H1 (cell line): ENCODE data around the gene PLEKHG3. TPM values are rescaled to one million over a fixed set of nuclear protein-coding genes. Genes with fewer than 3 reads are reported as not detected.

ENCODE experiments used
- CTCF ChIA-PET: fragments of 300-600 bp; sonication (Branson Sonifier 250); formaldehyde crosslinking; loops from one replicate; lab custom pipeline; 2021; ENCODE audit not compliant: partially characterized antibody; lab: Charles Lee
- POLR2A ChIA-PET: fragments of 300-600 bp; sonication (Branson Sonifier 250); formaldehyde crosslinking; loops from one replicate; lab custom pipeline; 2021; ENCODE audit warnings: inconsistent platforms; ENCODE audit not compliant: partially characterized antibody; lab: Charles Lee
- DNase-seq, 2 experiments: peaks; one replicate each; pipeline versions ENCODE4 v3.0.0 to v3.0.0-alpha.2; 2010 to 2022; ENCODE audit warnings: low spot score in 2 of 2, low read depth in 1 of 2, mixed read lengths in 1 of 2
- FAIRE-seq: peaks from 2 replicates; lab custom pipeline; 2011; peaks lifted over from hg19 to GRCh38; lab: Jason Lieb, UNC
- H2AFZ ChIP-seq: 2 replicates; pipeline ENCODE4 v1.8.1; 2012; ENCODE audit warnings: low read length, inconsistent platforms
- H2AK5ac ChIP-seq: 2 replicates; pipeline ENCODE4 v1.6.1; 2013; ENCODE audit warnings: low read depth, low read length
- H2BK120ac ChIP-seq: replicated peaks from 2 replicates; pipeline ENCODE3; 2013; ENCODE audit warnings: low read depth, low read length, inconsistent platforms
- H2BK12ac ChIP-seq: 2 replicates; pipeline ENCODE4 v1.6.1; 2013; ENCODE audit warnings: low read depth, low read length
- H2BK15ac ChIP-seq: 2 replicates; pipeline ENCODE4 v1.6.1; 2013; ENCODE audit warnings: low read length
- H2BK20ac ChIP-seq: 2 replicates; pipeline ENCODE4 v1.6.1; 2013; ENCODE audit warnings: low read length
- H2BK5ac ChIP-seq: 2 replicates; pipeline ENCODE4 v1.6.1; 2013; ENCODE audit warnings: low read depth, low read length
- H3K14ac ChIP-seq: 2 replicates; pipeline ENCODE4 v1.6.1; 2013; ENCODE audit warnings: inconsistent platforms; ENCODE audit not compliant: insufficient read length
- H3K18ac ChIP-seq: 2 replicates; pipeline ENCODE4 v1.6.1; 2013; ENCODE audit warnings: low read length; ENCODE audit errors: extremely low read depth
- H3K23ac ChIP-seq: 2 replicates; pipeline ENCODE4 v1.6.1; 2013; ENCODE audit warnings: inconsistent platforms; ENCODE audit not compliant: insufficient read length
- H3K23me2 ChIP-seq: 2 replicates; pipeline ENCODE4 v1.6.1; 2013; ENCODE audit warnings: low read depth, low read length
- H3K27ac ChIP-seq: 2 replicates; pipeline ENCODE4 v1.6.1; 2011; ENCODE audit warnings: low read depth, low read length, inconsistent platforms
- H3K27me3 ChIP-seq, 4 experiments: replicated peaks in 1 of 4; 1 replicate in 1 of 4; 2 replicates in 3 of 4; pipeline versions ENCODE4 v1.6.1 to v1.8.1; 2011 to 2013; ENCODE audit warnings: low read length in 3 of 4, mild to moderate bottlenecking in 3 of 4, inconsistent platforms in 2 of 4, mixed read lengths in 2 of 4, moderate library complexity in 1 of 4; ENCODE audit not compliant: control insufficient read depth in 3 of 4, insufficient read depth in 3 of 4; ENCODE audit errors: extremely low read depth in 1 of 4
- H3K36me3 ChIP-seq, 4 experiments: 2 replicates each; pipeline versions ENCODE4 v1.6.1 to v1.8.1; 2011 to 2013; ENCODE audit warnings: mild to moderate bottlenecking in 4 of 4, low read length in 3 of 4, moderate library complexity in 2 of 4, control low read depth in 1 of 4, inconsistent platforms in 1 of 4; ENCODE audit not compliant: insufficient read depth in 4 of 4, control insufficient read depth in 2 of 4
- H3K4ac ChIP-seq: replicated peaks from 2 replicates; pipeline ENCODE3; 2013; ENCODE audit warnings: low read length, low read depth, mixed read lengths, inconsistent platforms; ENCODE audit not compliant: insufficient read length
- H3K4me1 ChIP-seq, 4 experiments: replicated peaks in 1 of 4; 1 replicate in 1 of 4; 2 replicates in 3 of 4; pipeline versions ENCODE4 v1.6.1 to v1.8.1; 2011 to 2013; ENCODE audit warnings: low read length in 3 of 4, inconsistent platforms in 2 of 4, mixed read lengths in 1 of 4; ENCODE audit not compliant: insufficient read depth in 4 of 4, control insufficient read depth in 3 of 4
- H3K4me2 ChIP-seq, 2 experiments: 2 replicates each; pipeline versions ENCODE4 v1.6.1 to v1.8.1; 2011 to 2013; ENCODE audit warnings: low read depth in 2 of 2, low read length in 2 of 2, control low read depth in 1 of 2, inconsistent platforms in 1 of 2, mild to moderate bottlenecking in 1 of 2; ENCODE audit not compliant: insufficient read depth in 1 of 2
- H3K4me3 ChIP-seq, 4 experiments: fragments of 200-600, 300-600 bp in 1 of 4; sonication (generic), shearing (Covaris generic), sonication (Bioruptor Twin) in 1 of 4; 2 replicates each; pipeline versions ENCODE4 v1.5.1 to v1.8.1; 2011 to 2016; ENCODE audit warnings: low read length in 4 of 4, low read depth in 3 of 4, control low read depth in 2 of 4, inconsistent platforms in 2 of 4, mild to moderate bottlenecking in 2 of 4, mixed read lengths in 1 of 4, moderate library complexity in 1 of 4; ENCODE audit not compliant: insufficient read depth in 2 of 4; ENCODE audit errors: extremely low read depth in 1 of 4
- H3K56ac ChIP-seq: replicated peaks from 2 replicates; pipeline ENCODE3; 2013; ENCODE audit warnings: low read depth, mild to moderate bottlenecking, mixed read lengths, low read length, inconsistent platforms; ENCODE audit not compliant: insufficient read length
- H3K79me1 ChIP-seq: 2 replicates; pipeline ENCODE4 v1.6.1; 2013; ENCODE audit warnings: low read depth, low read length, control low read depth
- H3K79me2 ChIP-seq, 2 experiments: 2 replicates each; pipeline versions ENCODE4 v1.6.1 to v1.8.1; 2012 to 2013; ENCODE audit warnings: low read length in 2 of 2, mild to moderate bottlenecking in 2 of 2, inconsistent platforms in 1 of 2; ENCODE audit not compliant: insufficient read depth in 2 of 2, control insufficient read depth in 1 of 2
- H3K9ac ChIP-seq, 4 experiments: replicated peaks in 1 of 4; 1 replicate in 1 of 4; 2 replicates in 3 of 4; pipeline versions ENCODE4 v1.6.1 to v1.8.1; 2011 to 2013; ENCODE audit warnings: low read depth in 3 of 4, low read length in 3 of 4, control low read depth in 2 of 4, mild to moderate bottlenecking in 2 of 4, moderate library complexity in 2 of 4, inconsistent platforms in 1 of 4; ENCODE audit errors: extremely low read depth in 1 of 4
- H3K9me3 ChIP-seq, 2 experiments: 2 replicates each; pipeline versions ENCODE4 v1.6.1 to v1.8.1; 2012 to 2013; ENCODE audit warnings: mild to moderate bottlenecking in 2 of 2, moderate library complexity in 2 of 2, control low read depth in 1 of 2, inconsistent platforms in 1 of 2, low read depth in 1 of 2, low read length in 1 of 2, mixed read lengths in 1 of 2; ENCODE audit not compliant: insufficient read depth in 2 of 2
- H4K20me1 ChIP-seq, 2 experiments: replicated peaks in 1 of 2; 2 replicates each; pipeline versions ENCODE3 to v1.8.1; 2011 to 2013; ENCODE audit warnings: inconsistent platforms in 2 of 2, low read length in 2 of 2, mild to moderate bottlenecking in 1 of 2; ENCODE audit not compliant: insufficient read depth in 2 of 2, control insufficient read depth in 1 of 2
- H4K5ac ChIP-seq: 2 replicates; pipeline ENCODE4 v1.6.1; 2013; ENCODE audit warnings: low read length, low read depth, mixed read lengths, inconsistent platforms; ENCODE audit not compliant: insufficient read length
- H4K8ac ChIP-seq: 2 replicates; pipeline ENCODE4 v1.8.0; 2013; ENCODE audit warnings: mild to moderate bottlenecking, moderate library complexity, low read length, inconsistent platforms; ENCODE audit not compliant: insufficient read depth; ENCODE audit errors: extremely low read depth
- H4K91ac ChIP-seq: replicated peaks from 2 replicates; pipeline ENCODE3; 2013; ENCODE audit warnings: low read length, mixed read lengths, inconsistent platforms; ENCODE audit not compliant: insufficient read length
- BRCA1 ChIP-seq: IDR thresholded peaks from 2 replicates; pipeline ENCODE4 v1.6.1; 2012; ENCODE audit warnings: low read depth, low read length, improper control_type of control experiment
- CBX8 ChIP-seq: fragments of 300-800, 300-1000 bp; sonication (generic); IDR thresholded peaks from 2 replicates; pipeline ENCODE4 v1.7.1; 2016; ENCODE audit warnings: low read depth, low read length, borderline replicate concordance
- CHD2 ChIP-seq: IDR thresholded peaks from 2 replicates; pipeline ENCODE4 v1.6.1; 2012; ENCODE audit warnings: low read length, improper control_type of control experiment
- MAX ChIP-seq: IDR thresholded peaks from 2 replicates; pipeline ENCODE4 v1.6.1; 2012; ENCODE audit warnings: inconsistent platforms
- NANOG ChIP-seq: IDR thresholded peaks from 2 replicates; pipeline ENCODE4 v1.6.1; 2011; ENCODE audit warnings: low read length, low read depth, mild to moderate bottlenecking, inconsistent platforms; ENCODE audit not compliant: insufficient read depth, poor library complexity, severe bottlenecking
- SIN3A ChIP-seq, 2 experiments: IDR thresholded peaks in 1 of 2; conservative IDR thresholded peaks in 1 of 2; 2 replicates each; pipeline ENCODE4 v1.6.1; 2011 to 2012; ENCODE audit warnings: low read length in 2 of 2, improper control_type of control experiment in 1 of 2, low read depth in 1 of 2, mild to moderate bottlenecking in 1 of 2
- WGBS, 2 experiments: shearing (Covaris generic) in 1 of 2; methylation state at CpG; one replicate each; pipeline versions ENCODE4 v1.1.6 to v1.1.7; 2013 to 2015; ENCODE audit warnings: low lambda C conversion rate in 2 of 2, mixed read lengths in 2 of 2, inconsistent platforms in 1 of 2, low coverage in 1 of 2, missing lambda C conversion rate in 1 of 2; ENCODE audit not compliant: insufficient replicate concordance in 2 of 2, insufficient coverage in 1 of 2, insufficient read length in 1 of 2; ENCODE audit errors: extremely low coverage in 1 of 2, missing lambda C conversion rate in 1 of 2; 5-methylcytosine and 5-hydroxymethylcytosine counted together
- polyA plus RNA-seq, 7 experiments: library from polyadenylated mRNA; depleted of rRNA in 3 of 7; stranded (reverse) in 5 of 7; unstranded in 2 of 7; fragments of >200 nt in 5 of 7; fragments of 200-250 nt in 2 of 7; gene quantifications; 1 replicate in 5 of 7; 2 replicates in 1 of 7; 4 replicates in 1 of 7; pipeline versions ENCODE4 v1.2.1 to v1.2.3, GENCODE V29; 2011 to 2013; ENCODE audit warnings: missing spikeins in 2 of 7, mixed read lengths in 2 of 7
- total RNA-seq: library from RNA; stranded (reverse); fragmentation: NEBNext Ultra II Directional; extraction: Animal tissue kit (Norgen Biotek cat#: 25700); gene quantifications from 2 replicates; pipeline ENCODE4 v1.2.1, GENCODE V29; 2021

The PLEKHG3 gene
- total and polyA plus RNA-seq, 2 of the 8 experiments (the other 6 are each of a cell fraction or from before 2014, with no cell fraction given), result 43.4 to 90.6 TPM

GRCh38 chr14:64799555-64799954 is 95.3 kb downstream of the PLEKHG3 start:
- H3K4me1 ChIP-seq, result no peaks in the 10 kb centered on the region
- H3K4me2 ChIP-seq, result no peak overlapping the region
- H3K9me3 ChIP-seq, result no peaks in the 10 kb centered on the region
- H3K23me2 ChIP-seq, result no peaks in the 10 kb centered on the region
- POLR2A ChIA-PET, result no interaction called here
- no peak for FAIRE-seq
- no peak overlapping the region; the same call in 1 of the 2 replicates for H2BK15ac ChIP-seq
- no peak overlapping the region for H3K56ac ChIP-seq
- H4K91ac ChIP-seq, result no peak overlapping the region
- H4K5ac ChIP-seq, result no peak overlapping the region
- H3K27me3 ChIP-seq, result no peaks in the 10 kb centered on the region
- H2BK12ac ChIP-seq, result no peak overlapping the region
- H3K4ac ChIP-seq, result no peak overlapping the region
- H2AFZ ChIP-seq, result no peak overlapping the region
- no peaks in the 10 kb centered on the region for H4K20me1 ChIP-seq
- TF ChIP-seq BRCA1, result no peak
- TF ChIP-seq CBX8, result no peak
- TF ChIP-seq MAX, result no peak
- no peak for TF ChIP-seq CHD2
- TF ChIP-seq NANOG, result no peak
- TF ChIP-seq SIN3A (conservative IDR thresholded peaks at IDR 0.05 in 1 of 2, IDR thresholded peaks at IDR 0.05 in 1 of 2; ENCODE audit: low read depth in 1 of 2, low read length in 2 of 2), result no peak
- H2BK5ac ChIP-seq, result no peak overlapping the region
- no peak overlapping the region for H3K9ac ChIP-seq
- H3K18ac ChIP-seq, result no peak overlapping the region
- CTCF ChIA-PET, result interaction anchor here (1.0 to 13.2 kb wide), 37 partner anchors 9 to 283 kb away, joined by 3 to 323 read pairs (median 6); partner anchors contain the start of genes FNTB and SPTB
- no peaks in the 10 kb centered on the region for H3K79me1 ChIP-seq
- no peaks in the 10 kb centered on the region for H3K36me3 ChIP-seq
- no peak overlapping the region for H3K4me3 ChIP-seq
- H2BK20ac ChIP-seq, result peak overlapping the region; percentile 50; the same call in 1 of the 2 replicates
- no peaks in the 10 kb centered on the region for H3K79me2 ChIP-seq
- H3K14ac ChIP-seq, result no peak overlapping the region
- no peak overlapping the region for H3K27ac ChIP-seq
- DNase-seq, result no peak
- no peak overlapping the region for H2BK120ac ChIP-seq
- no peak overlapping the region for H3K23ac ChIP-seq
- no peak overlapping the region for H4K8ac ChIP-seq
- WGBS, 2 experiments, result 98% methylated on average over 10 of the region's 10 CpGs; no CpG with 5 or more reads in 1 of the 2 experiments
- no peak overlapping the region for H2AK5ac ChIP-seq
